Measurements from ENCODE around the gene IGF2R.
"Not testable (repeated sequence)": the region's sequence is repeated elsewhere in the genome, so short reads cannot be mapped to it uniquely, and the experiment has no call there.

Gene IGF2R

DNA sequence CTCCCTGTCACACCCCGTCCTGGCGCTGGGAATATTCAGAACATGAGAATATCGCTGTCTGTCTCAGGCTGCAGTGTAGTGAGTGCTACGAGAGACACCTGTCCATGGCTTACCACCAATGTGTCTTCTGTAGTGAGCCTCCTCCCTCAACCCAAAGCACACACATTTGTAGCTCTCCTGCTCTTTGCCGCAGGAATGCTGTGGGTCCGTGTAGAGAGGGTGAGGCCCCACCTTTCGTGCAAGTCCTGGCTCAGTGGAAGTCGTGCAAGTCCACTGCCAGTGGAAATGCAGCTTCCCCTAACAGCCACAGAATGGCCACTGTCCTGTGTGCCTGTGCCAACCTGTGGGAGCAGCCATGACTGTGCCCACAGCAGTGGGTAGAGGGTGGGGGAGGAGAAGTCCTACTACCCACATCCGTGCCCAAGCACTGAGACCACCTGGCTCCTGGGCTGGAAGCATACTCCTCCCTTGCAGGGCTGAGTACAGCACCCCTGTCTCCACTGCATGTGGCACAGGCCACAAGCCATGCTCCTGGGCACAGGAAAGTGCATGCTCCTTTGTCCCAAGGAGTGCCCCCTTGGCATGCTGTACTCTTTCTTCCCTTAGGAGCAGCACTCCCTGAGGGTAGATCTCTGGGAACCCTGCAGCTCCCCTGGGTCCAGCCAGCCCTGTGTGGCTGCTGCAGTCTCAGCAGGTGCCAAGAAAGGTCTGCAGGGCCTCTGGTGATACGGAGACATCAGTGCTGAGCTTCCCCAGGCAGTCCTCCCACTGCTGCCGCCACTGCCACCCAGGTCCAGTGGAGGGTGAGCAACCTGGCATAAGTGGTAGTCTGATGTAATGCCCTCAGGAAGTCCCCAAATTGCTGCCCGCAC is 28.0 kb downstream of the IGF2R start:
- Histone ChIP-seq H3K4me1 (ENCODE audit: control insufficient read depth in 1 of 2, insufficient read depth in 2 of 2, low read length in 2 of 2) (no peaks in the 10 kb centered on the region), H3K9ac (ENCODE audit: low read depth in 1 of 2, low read length in 2 of 2) (no peak overlapping the region), H3K9me3 (ENCODE audit: control insufficient read depth in 1 of 2, low read length in 2 of 2) (no peaks in the 10 kb centered on the region), H3K4me3 (ENCODE audit: low read depth in 1 of 2, low read length in 2 of 2) (no peak overlapping the region), H3K36me3 (ENCODE audit: control insufficient read depth in 1 of 2, insufficient read depth in 2 of 2, low read length in 2 of 2) (peaks cover 0 to 21% of the 10 kb centered on the region in 2 donors), H3K27me3 (ENCODE audit: control insufficient read depth in 1 of 2, insufficient read depth in 2 of 2, low read length in 2 of 2) (no peaks in the 10 kb centered on the region), H3K27ac (ENCODE audit: low read depth, low read length) (no peak overlapping the region)

DNA sequence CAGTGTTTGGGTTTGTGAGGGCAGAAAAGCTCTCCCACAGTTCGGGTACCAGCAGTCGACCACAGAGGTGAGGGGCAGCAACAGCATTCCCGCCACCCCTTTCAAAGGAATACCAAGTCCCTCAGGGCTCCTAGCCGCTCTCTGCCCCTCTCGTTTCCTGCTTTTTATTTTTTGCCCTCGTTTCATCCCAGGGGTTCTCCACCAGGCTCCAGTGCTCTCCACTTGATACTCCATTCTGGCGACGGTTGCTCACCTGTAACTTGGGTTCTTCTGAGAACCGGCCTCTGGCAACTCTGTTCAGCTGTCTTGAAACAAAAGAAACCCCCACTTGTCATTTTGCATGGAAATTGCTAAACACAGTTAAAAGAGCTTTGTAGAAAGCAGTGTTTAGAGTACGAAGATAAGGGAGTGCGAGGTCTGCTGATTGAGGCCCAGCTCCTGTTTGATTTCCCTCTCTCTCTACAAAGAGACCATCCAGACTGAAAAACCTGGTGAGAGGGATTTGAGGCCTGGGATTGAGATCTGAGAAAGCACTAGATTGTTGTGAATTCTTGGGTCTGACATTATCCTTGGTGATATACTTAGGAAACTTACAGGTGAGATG is 28.7 kb downstream of the IGF2R start:
- Histone ChIP-seq H3K9ac (ENCODE audit: low read depth in 1 of 2, low read length in 2 of 2) (no peak overlapping the region), H3K27me3 (ENCODE audit: control insufficient read depth in 1 of 2, insufficient read depth in 2 of 2, low read length in 2 of 2) (no peaks in the 10 kb centered on the region), H3K27ac (ENCODE audit: low read depth, low read length) (no peak overlapping the region), H3K4me3 (ENCODE audit: low read depth in 1 of 2, low read length in 2 of 2) (no peak overlapping the region), H3K9me3 (ENCODE audit: control insufficient read depth in 1 of 2, low read length in 2 of 2) (no peaks in the 10 kb centered on the region), H3K4me1 (ENCODE audit: control insufficient read depth in 1 of 2, insufficient read depth in 2 of 2, low read length in 2 of 2) (no peaks in the 10 kb centered on the region), H3K36me3 (ENCODE audit: control insufficient read depth in 1 of 2, insufficient read depth in 2 of 2, low read length in 2 of 2) (peaks cover 0 to 14% of the 10 kb centered on the region in 2 donors)

DNA sequence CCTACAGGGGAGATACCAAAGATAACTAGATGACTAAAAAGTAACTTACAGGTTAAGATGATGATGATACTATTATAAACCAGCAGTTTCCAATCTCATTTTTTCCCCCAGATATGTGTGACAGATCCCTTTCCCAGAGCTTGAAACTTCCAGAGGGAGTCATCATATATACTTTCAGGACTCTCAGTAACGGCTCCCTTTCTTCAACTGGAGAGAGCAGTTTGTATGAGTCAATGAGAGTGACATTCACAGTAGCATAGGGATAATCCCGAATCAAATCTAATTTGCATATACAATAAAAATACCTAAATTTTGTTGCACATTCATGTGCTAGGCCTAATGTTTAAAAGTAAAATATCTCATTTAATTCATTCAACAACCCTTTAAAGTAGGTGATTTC is 29.7 kb downstream of the IGF2R start:
- no peak overlapping the region for H3K27ac ChIP-seq (ENCODE audit: low read depth, low read length)
- H3K36me3 ChIP-seq (ENCODE audit: control insufficient read depth in 1 of 2, insufficient read depth in 2 of 2, low read length in 2 of 2) = peaks cover 0 to 12% of the 10 kb centered on the region in 2 donors
- no peak overlapping the region for H3K9ac ChIP-seq (ENCODE audit: low read depth in 1 of 2, low read length in 2 of 2)
- no peaks in the 10 kb centered on the region for H3K27me3 ChIP-seq (ENCODE audit: control insufficient read depth in 1 of 2, insufficient read depth in 2 of 2, low read length in 2 of 2)
- no peaks in the 10 kb centered on the region for H3K4me1 ChIP-seq (ENCODE audit: control insufficient read depth in 1 of 2, insufficient read depth in 2 of 2, low read length in 2 of 2)
- H3K4me3 ChIP-seq (ENCODE audit: low read depth in 1 of 2, low read length in 2 of 2) = no peak overlapping the region
- H3K9me3 ChIP-seq (ENCODE audit: control insufficient read depth in 1 of 2, low read length in 2 of 2) = no peaks in the 10 kb centered on the region

DNA sequence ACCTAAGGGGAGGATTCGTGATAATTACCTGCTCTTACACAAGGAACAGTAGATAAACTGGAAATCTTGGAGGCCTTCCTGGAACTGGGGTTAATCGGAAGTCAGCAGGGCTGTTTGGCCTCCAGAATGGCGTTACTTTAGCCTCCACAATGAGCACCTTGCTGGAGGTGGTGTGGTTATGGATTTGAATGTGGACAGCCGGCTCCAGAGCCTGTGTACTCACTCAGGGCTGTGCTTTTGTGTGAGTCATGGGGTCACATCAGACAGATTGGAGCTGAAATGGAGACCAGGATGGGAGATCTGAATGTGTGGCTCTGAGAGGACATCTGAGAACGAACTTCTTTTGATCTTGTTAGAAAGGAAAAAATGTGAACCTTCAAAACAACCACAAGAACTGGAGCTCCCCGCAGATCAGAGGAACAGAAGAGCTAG is 30.4 kb downstream of the IGF2R start:
- Histone ChIP-seq H3K9me3 (ENCODE audit: control insufficient read depth in 1 of 2, low read length in 2 of 2) (no peaks in the 10 kb centered on the region), H3K36me3 (ENCODE audit: control insufficient read depth in 1 of 2, insufficient read depth in 2 of 2, low read length in 2 of 2) (peaks cover 0 to 12% of the 10 kb centered on the region in 2 donors), H3K4me3 (ENCODE audit: low read depth in 1 of 2, low read length in 2 of 2) (no peak overlapping the region), H3K27me3 (ENCODE audit: control insufficient read depth in 1 of 2, insufficient read depth in 2 of 2, low read length in 2 of 2) (no peaks in the 10 kb centered on the region), H3K27ac (ENCODE audit: low read depth, low read length) (no peak overlapping the region), H3K4me1 (ENCODE audit: control insufficient read depth in 1 of 2, insufficient read depth in 2 of 2, low read length in 2 of 2) (no peaks in the 10 kb centered on the region), H3K9ac (ENCODE audit: low read depth in 1 of 2, low read length in 2 of 2) (no peak overlapping the region)

DNA sequence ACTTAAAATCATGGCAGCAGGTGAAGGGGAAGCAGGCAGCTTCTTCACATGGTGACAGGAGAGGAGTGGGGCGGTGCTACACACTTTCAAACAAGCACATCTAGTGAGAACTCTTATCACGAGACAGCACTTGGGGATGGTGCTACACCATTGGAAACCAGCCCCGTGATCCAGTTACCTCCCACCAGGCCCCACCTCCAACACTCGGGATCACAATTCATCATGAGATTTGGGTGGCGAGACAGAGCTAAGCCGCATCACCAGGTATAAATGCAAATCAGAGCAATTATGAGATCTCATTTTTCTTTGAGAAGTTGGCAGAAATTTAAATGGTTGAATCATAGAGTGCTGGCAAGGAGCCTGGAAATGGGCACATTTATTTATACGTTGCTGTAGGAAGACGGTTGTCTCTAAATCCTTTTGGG is 31.4 kb downstream of the IGF2R start:
- Histone ChIP-seq H3K4me3 (ENCODE audit: low read depth in 1 of 2, low read length in 2 of 2) (no peak overlapping the region), H3K4me1 (ENCODE audit: control insufficient read depth in 1 of 2, insufficient read depth in 2 of 2, low read length in 2 of 2) (no peaks in the 10 kb centered on the region), H3K36me3 (ENCODE audit: control insufficient read depth in 1 of 2, insufficient read depth in 2 of 2, low read length in 2 of 2) (peaks cover 0 to 12% of the 10 kb centered on the region in 2 donors), H3K9me3 (ENCODE audit: control insufficient read depth in 1 of 2, low read length in 2 of 2) (no peaks in the 10 kb centered on the region), H3K9ac (ENCODE audit: low read depth in 1 of 2, low read length in 2 of 2) (no peak overlapping the region), H3K27ac (ENCODE audit: low read depth, low read length) (no peak overlapping the region), H3K27me3 (ENCODE audit: control insufficient read depth in 1 of 2, insufficient read depth in 2 of 2, low read length in 2 of 2) (no peaks in the 10 kb centered on the region)

DNA sequence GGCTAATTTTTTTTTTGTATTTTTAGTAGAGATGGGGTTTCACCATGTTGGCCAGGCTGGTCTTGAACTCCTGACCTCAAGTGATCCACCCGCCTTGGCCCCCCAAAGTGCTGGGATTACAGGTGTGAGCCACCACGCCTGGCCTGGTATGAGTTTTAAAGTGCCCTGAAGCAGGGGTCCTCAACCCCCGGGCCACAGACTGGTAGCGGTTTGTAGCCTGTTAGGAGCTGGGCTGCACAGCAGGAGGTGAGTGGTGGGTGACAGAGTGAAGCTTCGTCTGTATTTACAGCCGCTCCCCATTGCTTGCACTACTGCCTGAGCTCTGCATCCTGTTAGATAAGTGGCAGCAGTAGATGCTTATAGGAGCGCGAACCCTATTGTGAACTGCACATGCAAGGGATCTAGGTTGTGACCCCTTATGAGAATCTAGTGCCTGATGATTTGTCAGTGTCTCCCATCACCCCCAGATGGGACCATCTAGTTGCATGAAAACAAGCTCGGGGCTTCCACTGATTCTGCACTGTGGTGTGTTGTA is 32.1 kb downstream of the IGF2R start:
- H3K9me3 ChIP-seq (ENCODE audit: control insufficient read depth in 1 of 2, low read length in 2 of 2); H3K27me3 ChIP-seq (ENCODE audit: control insufficient read depth in 1 of 2, insufficient read depth in 2 of 2, low read length in 2 of 2); H3K9ac ChIP-seq (ENCODE audit: low read depth in 1 of 2, low read length in 2 of 2); H3K27ac ChIP-seq (ENCODE audit: low read depth, low read length); H3K4me1 ChIP-seq (ENCODE audit: control insufficient read depth in 1 of 2, insufficient read depth in 2 of 2, low read length in 2 of 2); H3K4me3 ChIP-seq (ENCODE audit: low read depth in 1 of 2, low read length in 2 of 2): not testable (repeated sequence)
- peaks cover 0 to 12% of the 10 kb centered on the region in 2 donors for H3K36me3 ChIP-seq (ENCODE audit: control insufficient read depth in 1 of 2, insufficient read depth in 2 of 2, low read length in 2 of 2)

DNA sequence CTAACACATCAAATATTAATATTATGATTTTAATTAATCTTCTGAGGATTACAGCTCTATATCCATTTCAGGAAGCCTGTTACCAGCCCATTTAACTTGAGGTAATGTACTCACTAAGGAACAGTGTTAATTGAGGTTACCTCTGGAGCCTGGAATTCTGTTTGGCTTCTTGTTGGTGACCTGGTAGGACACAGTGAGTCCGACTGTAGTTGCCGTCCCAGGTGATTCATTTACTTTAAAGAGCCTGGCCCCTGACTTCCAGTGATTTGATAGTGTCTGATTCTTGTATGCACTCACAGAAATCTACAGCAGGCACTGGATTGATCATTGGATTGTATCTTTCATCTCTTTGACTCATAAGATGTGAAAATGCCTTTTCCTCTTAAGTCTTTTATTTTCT is 34.0 kb downstream of the IGF2R start:
- no peak overlapping the region for H3K27ac ChIP-seq (ENCODE audit: low read depth, low read length)
- H3K36me3 ChIP-seq (ENCODE audit: control insufficient read depth in 1 of 2, insufficient read depth in 2 of 2, low read length in 2 of 2) = peaks cover 0 to 3% of the 10 kb centered on the region in 2 donors
- H3K9ac ChIP-seq (ENCODE audit: low read depth in 1 of 2, low read length in 2 of 2) = no peak overlapping the region
- H3K27me3 ChIP-seq (ENCODE audit: control insufficient read depth in 1 of 2, insufficient read depth in 2 of 2, low read length in 2 of 2) = no peaks in the 10 kb centered on the region
- no peak overlapping the region for H3K4me3 ChIP-seq (ENCODE audit: low read depth in 1 of 2, low read length in 2 of 2)
- no peaks in the 10 kb centered on the region for H3K9me3 ChIP-seq (ENCODE audit: control insufficient read depth in 1 of 2, low read length in 2 of 2)
- H3K4me1 ChIP-seq (ENCODE audit: control insufficient read depth in 1 of 2, insufficient read depth in 2 of 2, low read length in 2 of 2) = no peaks in the 10 kb centered on the region

DNA sequence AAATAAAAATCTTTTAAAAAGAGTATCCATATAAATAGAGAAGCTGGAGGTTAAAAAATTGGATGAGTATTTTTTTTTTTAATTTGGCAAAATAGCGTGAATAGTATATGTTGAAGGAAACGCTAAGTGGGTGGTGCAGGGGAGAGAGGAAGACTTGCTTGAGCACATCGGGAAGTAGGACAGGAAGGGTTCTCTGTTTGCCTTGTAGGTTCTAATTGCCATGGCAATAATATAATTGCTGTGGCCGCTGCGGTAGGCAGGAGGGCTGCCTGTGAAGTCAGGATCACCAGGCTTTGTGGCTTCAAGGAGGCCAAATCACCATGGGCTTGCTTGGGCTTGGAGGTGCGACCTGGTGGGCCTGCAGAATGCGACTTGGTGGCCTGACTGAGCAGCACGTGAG is 35.1 kb downstream of the IGF2R start:
- Histone ChIP-seq H3K9ac (ENCODE audit: low read depth in 1 of 2, low read length in 2 of 2) (no peak overlapping the region), H3K4me3 (ENCODE audit: low read depth in 1 of 2, low read length in 2 of 2) (no peak overlapping the region), H3K4me1 (ENCODE audit: control insufficient read depth in 1 of 2, insufficient read depth in 2 of 2, low read length in 2 of 2) (no peaks in the 10 kb centered on the region), H3K36me3 (ENCODE audit: control insufficient read depth in 1 of 2, insufficient read depth in 2 of 2, low read length in 2 of 2) (peaks cover 0 to under 1% of the 10 kb centered on the region in 2 donors), H3K27me3 (ENCODE audit: control insufficient read depth in 1 of 2, insufficient read depth in 2 of 2, low read length in 2 of 2) (no peaks in the 10 kb centered on the region), H3K27ac (ENCODE audit: low read depth, low read length) (no peak overlapping the region), H3K9me3 (ENCODE audit: control insufficient read depth in 1 of 2, low read length in 2 of 2) (no peaks in the 10 kb centered on the region)

DNA sequence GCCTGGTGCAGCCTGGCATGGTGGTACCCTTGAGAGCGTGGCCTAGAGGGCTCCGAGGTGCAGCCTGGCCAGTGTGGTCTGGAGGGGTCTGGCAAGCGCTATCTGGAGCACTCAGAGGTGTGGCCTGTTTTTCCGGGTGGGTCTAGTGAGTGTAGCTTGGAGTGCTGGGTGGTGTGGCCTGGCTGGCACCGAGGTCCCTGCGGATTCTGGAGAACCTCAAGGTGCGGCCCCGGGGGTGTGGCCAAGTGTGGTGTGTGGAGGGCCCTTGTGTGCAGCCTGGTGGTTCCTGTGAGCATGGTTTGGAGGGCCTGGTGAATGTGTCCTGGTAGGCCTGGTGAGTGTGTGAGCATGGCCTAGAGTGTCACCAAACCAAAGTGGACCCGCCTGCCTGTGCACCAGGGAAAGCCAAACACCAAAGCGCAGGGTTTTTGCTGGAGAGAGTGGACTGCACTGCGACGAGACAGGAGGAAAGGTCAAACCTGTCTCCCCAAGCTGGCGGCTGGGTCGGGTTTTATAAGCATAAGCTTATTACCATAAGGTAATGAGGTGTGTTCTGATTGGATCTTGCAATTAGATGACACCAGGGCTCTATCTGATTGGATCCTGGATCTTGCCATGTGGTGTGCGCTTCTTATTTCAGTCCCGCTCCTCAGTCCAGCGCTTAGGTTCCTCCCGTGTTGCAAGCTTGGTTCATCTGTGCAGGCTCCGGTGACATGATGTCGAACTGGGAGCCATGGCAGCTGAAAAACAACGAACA is 35.7 kb downstream of the IGF2R start:
- Histone ChIP-seq H3K9me3 (ENCODE audit: control insufficient read depth in 1 of 2, low read length in 2 of 2) (no peaks in the 10 kb centered on the region), H3K4me3 (ENCODE audit: low read depth in 1 of 2, low read length in 2 of 2) (no peak overlapping the region), H3K9ac (ENCODE audit: low read depth in 1 of 2, low read length in 2 of 2) (no peak overlapping the region), H3K36me3 (ENCODE audit: control insufficient read depth in 1 of 2, insufficient read depth in 2 of 2, low read length in 2 of 2) (no peaks in the 10 kb centered on the region), H3K4me1 (ENCODE audit: control insufficient read depth in 1 of 2, insufficient read depth in 2 of 2, low read length in 2 of 2) (no peaks in the 10 kb centered on the region), H3K27ac (ENCODE audit: low read depth, low read length) (no peak overlapping the region), H3K27me3 (ENCODE audit: control insufficient read depth in 1 of 2, insufficient read depth in 2 of 2, low read length in 2 of 2) (no peaks in the 10 kb centered on the region)

DNA sequence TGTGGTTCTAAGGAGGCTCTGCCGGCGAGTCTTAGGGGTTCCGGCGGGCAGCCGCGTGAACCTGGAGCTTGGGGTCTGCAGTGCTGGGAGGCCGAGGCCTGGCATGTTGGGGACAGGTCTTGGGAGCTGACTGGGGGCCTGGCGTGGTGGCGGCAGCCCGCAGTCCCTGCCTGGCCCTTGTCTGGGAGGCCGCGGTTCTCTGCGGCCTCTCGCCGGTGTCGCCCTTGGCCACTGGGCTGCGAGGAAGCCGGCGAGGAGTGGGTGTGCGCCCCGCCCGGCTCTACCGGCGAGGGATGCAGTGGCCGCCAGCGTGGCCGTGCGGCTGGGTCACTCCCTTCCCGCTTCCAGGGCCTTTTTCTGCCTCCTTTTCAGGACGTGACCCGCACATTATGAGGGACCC is 36.3 kb downstream of the IGF2R start:
- no peak overlapping the region for H3K27ac ChIP-seq (ENCODE audit: low read depth, low read length)
- no peaks in the 10 kb centered on the region for H3K4me1 ChIP-seq (ENCODE audit: control insufficient read depth in 1 of 2, insufficient read depth in 2 of 2, low read length in 2 of 2)
- peaks cover 0 to 4% of the 10 kb centered on the region in 2 donors for H3K36me3 ChIP-seq (ENCODE audit: control insufficient read depth in 1 of 2, insufficient read depth in 2 of 2, low read length in 2 of 2)
- no peak overlapping the region for H3K4me3 ChIP-seq (ENCODE audit: low read depth in 1 of 2, low read length in 2 of 2)
- no peaks in the 10 kb centered on the region for H3K9me3 ChIP-seq (ENCODE audit: control insufficient read depth in 1 of 2, low read length in 2 of 2)
- no peaks in the 10 kb centered on the region for H3K27me3 ChIP-seq (ENCODE audit: control insufficient read depth in 1 of 2, insufficient read depth in 2 of 2, low read length in 2 of 2)
- H3K9ac ChIP-seq (ENCODE audit: low read depth in 1 of 2, low read length in 2 of 2) = no peak overlapping the region

Measured in duodenal mucosa (tissue), 2 donors.